ENCODE data around the gene APPL2.

Gene APPL2

GRCh38 chr12:105233041-105233905 is 2.7 kb downstream of the APPL2 start:
- no peak overlapping the region for H3K9ac ChIP-seq (ENCODE audit: low read length)
- no peak overlapping the region for H3K4me3 ChIP-seq (ENCODE audit: low read depth, low read length)
- H3K4me1 ChIP-seq (ENCODE audit: control insufficient read depth, insufficient read depth, low read length) = no peaks in the 10 kb centered on the region; the same call in 1 of the 2 replicates

GRCh38 chr12:105231396-105231795 is 4.6 kb downstream of the APPL2 start:
- Histone ChIP-seq H3K9me3 (ENCODE audit: control insufficient read depth, insufficient read depth, low read depth, low read length) (no peaks in the 10 kb centered on the region), H3K36me3 (ENCODE audit: control insufficient read depth, insufficient read depth, low read length) (peaks cover 18% of the 10 kb centered on the region), H3K4me3 (ENCODE audit: low read depth, low read length) (no peak overlapping the region), H3K27ac (ENCODE audit: low read depth, low read length) (no peak overlapping the region), H3K4me1 (ENCODE audit: control insufficient read depth, insufficient read depth, low read length) (no peaks in the 10 kb centered on the region; the same call in 1 of the 2 replicates), H3K27me3 (ENCODE audit: control insufficient read depth, insufficient read depth, low read length) (no peaks in the 10 kb centered on the region), H3K9ac (ENCODE audit: low read length) (no peak overlapping the region)

More at GRCh38 chr12:105233041-105233905, 2.7 kb downstream of the APPL2 start:
- 0 out of 2 replicates have a peak, but pooled peaks cover 4% of the 10 kb centered on the region for H3K27me3 ChIP-seq (ENCODE audit: control insufficient read depth, insufficient read depth, low read length)
- no peak overlapping the region for H3K27ac ChIP-seq (ENCODE audit: low read depth, low read length)
- peaks cover 9% of the 10 kb centered on the region; the same call in 1 of the 2 replicates for H3K36me3 ChIP-seq (ENCODE audit: control insufficient read depth, insufficient read depth, low read length)
- H3K9me3 ChIP-seq (ENCODE audit: control insufficient read depth, insufficient read depth, low read depth, low read length) = no peaks in the 10 kb centered on the region

- Histone ChIP-seq H3K9me3 (ENCODE audit: control insufficient read depth, insufficient read depth, low read depth, low read length) (no peaks in the 10 kb centered on the region), H3K4me3 (ENCODE audit: low read depth, low read length) (no peak overlapping the region), H3K4me1 (ENCODE audit: control insufficient read depth, insufficient read depth, low read length) (no peaks in the 10 kb centered on the region; the same call in 1 of the 2 replicates), H3K9ac (ENCODE audit: low read length) (no peak overlapping the region), H3K36me3 (ENCODE audit: control insufficient read depth, insufficient read depth, low read length) (peaks cover 22% of the 10 kb centered on the region), H3K27ac (ENCODE audit: low read depth, low read length) (no peak overlapping the region), H3K27me3 (ENCODE audit: control insufficient read depth, insufficient read depth, low read length) (no peaks in the 10 kb centered on the region)
Measured at GRCh38 chr12:105229371-105229770, 6.6 kb downstream of the APPL2 start.

- Histone ChIP-seq H3K27me3 (ENCODE audit: control insufficient read depth, insufficient read depth, low read length) (no peaks in the 10 kb centered on the region), H3K36me3 (ENCODE audit: control insufficient read depth, insufficient read depth, low read length) (peaks cover 22% of the 10 kb centered on the region), H3K9me3 (ENCODE audit: control insufficient read depth, insufficient read depth, low read depth, low read length) (no peaks in the 10 kb centered on the region), H3K4me3 (ENCODE audit: low read depth, low read length) (no peak overlapping the region), H3K9ac (ENCODE audit: low read length) (no peak overlapping the region), H3K27ac (ENCODE audit: low read depth, low read length) (no peak overlapping the region), H3K4me1 (ENCODE audit: control insufficient read depth, insufficient read depth, low read length) (no peaks in the 10 kb centered on the region; the same call in 1 of the 2 replicates)
Measured at GRCh38 chr12:105228966-105229365, 7.0 kb downstream of the APPL2 start.

GRCh38 chr12:105228494-105228893 is 7.5 kb downstream of the APPL2 start:
- Histone ChIP-seq H3K27me3 (ENCODE audit: control insufficient read depth, insufficient read depth, low read length) (no peaks in the 10 kb centered on the region), H3K4me1 (ENCODE audit: control insufficient read depth, insufficient read depth, low read length) (no peaks in the 10 kb centered on the region; the same call in 1 of the 2 replicates), H3K9ac (ENCODE audit: low read length) (no peak overlapping the region), H3K36me3 (ENCODE audit: control insufficient read depth, insufficient read depth, low read length) (peaks cover 22% of the 10 kb centered on the region), H3K4me3 (ENCODE audit: low read depth, low read length) (no peak overlapping the region), H3K27ac (ENCODE audit: low read depth, low read length) (no peak overlapping the region), H3K9me3 (ENCODE audit: control insufficient read depth, insufficient read depth, low read depth, low read length) (no peaks in the 10 kb centered on the region)

- Histone ChIP-seq H3K4me1 (ENCODE audit: control insufficient read depth, insufficient read depth, low read length) (no peaks in the 10 kb centered on the region; the same call in 1 of the 2 replicates), H3K9ac (ENCODE audit: low read length) (no peak overlapping the region), H3K27ac (ENCODE audit: low read depth, low read length) (no peak overlapping the region), H3K36me3 (ENCODE audit: control insufficient read depth, insufficient read depth, low read length) (peaks cover 22% of the 10 kb centered on the region), H3K27me3 (ENCODE audit: control insufficient read depth, insufficient read depth, low read length) (no peaks in the 10 kb centered on the region), H3K4me3 (ENCODE audit: low read depth, low read length) (no peak overlapping the region), H3K9me3 (ENCODE audit: control insufficient read depth, insufficient read depth, low read depth, low read length) (no peaks in the 10 kb centered on the region)
Measured at GRCh38 chr12:105227879-105228278, 8.1 kb downstream of the APPL2 start.

GRCh38 chr12:105226219-105226618 is 9.8 kb downstream of the APPL2 start:
- Histone ChIP-seq H3K9me3 (ENCODE audit: control insufficient read depth, insufficient read depth, low read depth, low read length) (no peaks in the 10 kb centered on the region), H3K27me3 (ENCODE audit: control insufficient read depth, insufficient read depth, low read length) (no peaks in the 10 kb centered on the region), H3K27ac (ENCODE audit: low read depth, low read length) (no peak overlapping the region), H3K36me3 (ENCODE audit: control insufficient read depth, insufficient read depth, low read length) (peaks cover 26% of the 10 kb centered on the region), H3K4me1 (ENCODE audit: control insufficient read depth, insufficient read depth, low read length) (peaks cover 10% of the 10 kb centered on the region), H3K4me3 (ENCODE audit: low read depth, low read length) (no peak overlapping the region), H3K9ac (ENCODE audit: low read length) (no peak overlapping the region)

- H3K9me3 ChIP-seq (ENCODE audit: control insufficient read depth, insufficient read depth, low read depth, low read length) = no peaks in the 10 kb centered on the region
- peaks cover 30% of the 10 kb centered on the region for H3K36me3 ChIP-seq (ENCODE audit: control insufficient read depth, insufficient read depth, low read length)
- H3K9ac ChIP-seq (ENCODE audit: low read length) = no peak overlapping the region
- H3K27me3 ChIP-seq (ENCODE audit: control insufficient read depth, insufficient read depth, low read length) = no peaks in the 10 kb centered on the region
- H3K4me3 ChIP-seq (ENCODE audit: low read depth, low read length) = no peak overlapping the region
- peaks cover 10% of the 10 kb centered on the region for H3K4me1 ChIP-seq (ENCODE audit: control insufficient read depth, insufficient read depth, low read length)
- H3K27ac ChIP-seq (ENCODE audit: low read depth, low read length) = no peak overlapping the region
Measured at GRCh38 chr12:105225505-105226015, 10.4 kb downstream of the APPL2 start.

- Histone ChIP-seq H3K36me3 (ENCODE audit: control insufficient read depth, insufficient read depth, low read length) (peaks cover 31% of the 10 kb centered on the region), H3K4me3 (ENCODE audit: low read depth, low read length) (no peak overlapping the region), H3K9ac (ENCODE audit: low read length) (no peak overlapping the region), H3K27ac (ENCODE audit: low read depth, low read length) (no peak overlapping the region), H3K9me3 (ENCODE audit: control insufficient read depth, insufficient read depth, low read depth, low read length) (no peaks in the 10 kb centered on the region), H3K4me1 (ENCODE audit: control insufficient read depth, insufficient read depth, low read length) (peaks cover 10% of the 10 kb centered on the region), H3K27me3 (ENCODE audit: control insufficient read depth, insufficient read depth, low read length) (no peaks in the 10 kb centered on the region)
Measured at GRCh38 chr12:105224399-105224798, 11.6 kb downstream of the APPL2 start.

- no peaks in the 10 kb centered on the region for H3K27me3 ChIP-seq (ENCODE audit: control insufficient read depth, insufficient read depth, low read length)
- H3K4me3 ChIP-seq (ENCODE audit: low read depth, low read length) = no peak overlapping the region
- H3K9me3 ChIP-seq (ENCODE audit: control insufficient read depth, insufficient read depth, low read depth, low read length) = no peaks in the 10 kb centered on the region
- H3K36me3 ChIP-seq (ENCODE audit: control insufficient read depth, insufficient read depth, low read length) = peaks cover 29% of the 10 kb centered on the region
- peaks cover 10% of the 10 kb centered on the region for H3K4me1 ChIP-seq (ENCODE audit: control insufficient read depth, insufficient read depth, low read length)
- H3K9ac ChIP-seq (ENCODE audit: low read length) = no peak overlapping the region
- no peak overlapping the region for H3K27ac ChIP-seq (ENCODE audit: low read depth, low read length)
Measured at GRCh38 chr12:105223884-105224283, 12.1 kb downstream of the APPL2 start.

- H3K9ac ChIP-seq (ENCODE audit: low read length) = no peak overlapping the region
- no peak overlapping the region for H3K4me3 ChIP-seq (ENCODE audit: low read depth, low read length)
- peaks cover 24% of the 10 kb centered on the region for H3K36me3 ChIP-seq (ENCODE audit: control insufficient read depth, insufficient read depth, low read length)
- no peaks in the 10 kb centered on the region for H3K27me3 ChIP-seq (ENCODE audit: control insufficient read depth, insufficient read depth, low read length)
- H3K27ac ChIP-seq (ENCODE audit: low read depth, low read length) = no peak overlapping the region
- no peaks in the 10 kb centered on the region for H3K9me3 ChIP-seq (ENCODE audit: control insufficient read depth, insufficient read depth, low read depth, low read length)
- H3K4me1 ChIP-seq (ENCODE audit: control insufficient read depth, insufficient read depth, low read length) = peaks cover 10% of the 10 kb centered on the region
Measured at GRCh38 chr12:105223352-105223845, 12.6 kb downstream of the APPL2 start.
